Trophoblast cell (in vitro differentiated cells and primary cell): ENCODE data around the gene ACSM2A.
"Not testable (repeated sequence)": the region's sequence is repeated elsewhere in the genome, so short reads cannot be mapped to it uniquely, and the experiment has no call there.

Source experiments
- DNase-seq, 2 donors: peaks; one replicate each; pipeline ENCODE4 v3.0.0-alpha.2; 2016
- H2AFZ ChIP-seq: 2 replicates; pipeline ENCODE4 v1.6.1; 2013; ENCODE audit warnings: low read length, moderate library complexity, mild to moderate bottlenecking; ENCODE audit not compliant: insufficient read depth, poor library complexity
- H2AK5ac ChIP-seq: 2 replicates; pipeline ENCODE4 v1.6.1; 2013; ENCODE audit warnings: mild to moderate bottlenecking, low read length
- H2BK120ac ChIP-seq: 2 replicates; pipeline ENCODE4 v1.6.1; 2013; ENCODE audit warnings: low read length, mild to moderate bottlenecking, moderate library complexity; ENCODE audit not compliant: insufficient read depth, poor library complexity
- H2BK12ac ChIP-seq: 2 replicates; pipeline ENCODE4 v1.6.1; 2013; ENCODE audit warnings: mild to moderate bottlenecking, low read length, moderate library complexity
- H2BK5ac ChIP-seq: 2 replicates; pipeline ENCODE4 v1.6.1; 2013; ENCODE audit warnings: low read length, low read depth, moderate library complexity, mild to moderate bottlenecking; ENCODE audit not compliant: poor library complexity
- H3K14ac ChIP-seq: 2 replicates; pipeline ENCODE4 v1.6.1; 2013; ENCODE audit warnings: mild to moderate bottlenecking, low read length
- H3K18ac ChIP-seq: 2 replicates; pipeline ENCODE4 v1.6.1; 2013; ENCODE audit warnings: mild to moderate bottlenecking, low read length
- H3K23ac ChIP-seq: 2 replicates; pipeline ENCODE4 v1.6.1; 2013; ENCODE audit warnings: low read length
- H3K27ac ChIP-seq: 2 replicates; pipeline ENCODE4 v1.5.1; 2013; ENCODE audit warnings: low read depth, mild to moderate bottlenecking, inconsistent platforms, low read length, moderate library complexity
- H3K27me3 ChIP-seq: 2 replicates; pipeline ENCODE4 v1.6.1; 2013; ENCODE audit warnings: inconsistent platforms, mild to moderate bottlenecking, low read length, moderate library complexity; ENCODE audit not compliant: insufficient read depth
- H3K36me3 ChIP-seq, 2 experiments: 1 replicate in 1 of 2; 2 replicates in 1 of 2; pipeline ENCODE4 v1.6.1; 2013; ENCODE audit warnings: low read length in 2 of 2, mild to moderate bottlenecking in 2 of 2, moderate library complexity in 1 of 2; ENCODE audit not compliant: insufficient read depth in 2 of 2, control insufficient read depth in 1 of 2
- H3K4ac ChIP-seq: 2 replicates; pipeline ENCODE4 v1.6.1; 2013; ENCODE audit warnings: low read depth, mild to moderate bottlenecking, low read length, moderate library complexity
- H3K4me1 ChIP-seq, 2 experiments: 1 replicate in 1 of 2; 2 replicates in 1 of 2; pipeline ENCODE4 v1.6.1; 2013; ENCODE audit warnings: low read length in 2 of 2, mild to moderate bottlenecking in 2 of 2, moderate library complexity in 1 of 2; ENCODE audit not compliant: insufficient read depth in 2 of 2, control insufficient read depth in 1 of 2
- H3K4me2 ChIP-seq: 2 replicates; pipeline ENCODE4 v1.6.1; 2013; ENCODE audit warnings: inconsistent platforms, mild to moderate bottlenecking, low read length, moderate library complexity
- H3K4me3 ChIP-seq: 2 replicates; pipeline ENCODE4 v1.5.1; 2013; ENCODE audit warnings: mild to moderate bottlenecking, low read depth, low read length, inconsistent platforms
- H3K79me1 ChIP-seq: one replicate; pipeline ENCODE4 v1.6.1; 2013; ENCODE audit warnings: low read length
- H3K79me2 ChIP-seq: 2 replicates; pipeline ENCODE4 v1.6.1; 2013; ENCODE audit warnings: low read length, mild to moderate bottlenecking; ENCODE audit not compliant: control insufficient read depth, insufficient read depth, poor library complexity
- H3K9ac ChIP-seq: 2 replicates; pipeline ENCODE4 v1.6.1; 2013; ENCODE audit warnings: mild to moderate bottlenecking, low read length
- H3K9me3 ChIP-seq: 2 replicates; pipeline ENCODE4 v1.6.1; 2013; ENCODE audit warnings: low read depth, mild to moderate bottlenecking, control low read depth, inconsistent platforms, low read length; ENCODE audit not compliant: insufficient read depth
- H4K12ac ChIP-seq: 2 replicates; pipeline ENCODE4 v1.6.1; 2013; ENCODE audit warnings: low read depth, mild to moderate bottlenecking, low read length, moderate library complexity
- H4K8ac ChIP-seq: 2 replicates; pipeline ENCODE4 v1.6.1; 2013; ENCODE audit warnings: low read depth, mild to moderate bottlenecking, low read length, moderate library complexity
- H4K91ac ChIP-seq: one replicate; pipeline ENCODE4 v1.6.1; 2013; ENCODE audit warnings: low read depth, mild to moderate bottlenecking, low read length, moderate library complexity
- WGBS: extraction: QIAGEN DNeasy Blood & Tissue Kit; methylation state at CpG from one replicate; pipeline ENCODE4 v1.1.7; 2013; ENCODE audit warnings: missing lambda C conversion rate; ENCODE audit not compliant: insufficient read length, insufficient coverage; ENCODE audit errors: extremely low coverage; 5-methylcytosine and 5-hydroxymethylcytosine counted together

The ACSM2A gene

GRCh38 chr16:20468954-20469353, 17.6 kb downstream of the ACSM2A start:
- H4K8ac ChIP-seq, H3K18ac ChIP-seq, H3K9ac ChIP-seq, H3K4ac ChIP-seq, H3K79me2 ChIP-seq, H3K4me3 ChIP-seq, H3K36me3 ChIP-seq, H4K12ac ChIP-seq, DNase-seq, H3K79me1 ChIP-seq, H3K4me2 ChIP-seq, H3K9me3 ChIP-seq, H2AK5ac ChIP-seq, H3K4me1 ChIP-seq, H4K91ac ChIP-seq, H3K14ac ChIP-seq, H2BK5ac ChIP-seq, H2BK12ac ChIP-seq, H2AFZ ChIP-seq, H3K27ac ChIP-seq, H3K23ac ChIP-seq, H3K27me3 ChIP-seq, H2BK120ac ChIP-seq: not testable (repeated sequence)

GRCh38 chr16:20469930-20470329, 18.6 kb downstream of the ACSM2A start:
- H4K91ac ChIP-seq, H3K36me3 ChIP-seq: not testable (repeated sequence)

GRCh38 chr16:20470732-20471131, 19.4 kb downstream of the ACSM2A start:
- no CpG with 5 or more reads among the region's 1 CpG for WGBS
- H2AFZ ChIP-seq, H3K27ac ChIP-seq, H3K27me3 ChIP-seq, H3K14ac ChIP-seq, H3K9ac ChIP-seq, H4K91ac ChIP-seq, H3K23ac ChIP-seq, H4K12ac ChIP-seq, DNase-seq, H3K9me3 ChIP-seq, H3K18ac ChIP-seq, H3K36me3 ChIP-seq, H2AK5ac ChIP-seq, H2BK5ac ChIP-seq, H3K4me3 ChIP-seq, H3K4me2 ChIP-seq, H2BK12ac ChIP-seq, H2BK120ac ChIP-seq, H3K4me1 ChIP-seq, H3K79me2 ChIP-seq, H3K79me1 ChIP-seq, H4K8ac ChIP-seq, H3K4ac ChIP-seq: not testable (repeated sequence)

More at GRCh38 chr16:20469930-20470329, 18.6 kb downstream of the ACSM2A start:
- not testable (repeated sequence) for H3K27me3 ChIP-seq, H3K4me2 ChIP-seq, H2BK12ac ChIP-seq, H3K79me2 ChIP-seq, H3K79me1 ChIP-seq, H3K9ac ChIP-seq, H3K18ac ChIP-seq, H2AFZ ChIP-seq, H3K4me1 ChIP-seq, H4K12ac ChIP-seq, H3K27ac ChIP-seq, H2AK5ac ChIP-seq, H4K8ac ChIP-seq, H3K9me3 ChIP-seq, DNase-seq, H3K23ac ChIP-seq, H2BK5ac ChIP-seq, H3K14ac ChIP-seq, H3K4me3 ChIP-seq, H2BK120ac ChIP-seq, H3K4ac ChIP-seq
- WGBS, result no CpG with 5 or more reads among the region's 2 CpGs

- not testable (repeated sequence) for H3K4ac ChIP-seq, H3K4me3 ChIP-seq
- WGBS, result no CpG with 5 or more reads among the region's 2 CpGs
Measured at GRCh38 chr16:20477188-20477744, 25.9 kb downstream of the ACSM2A start.

More at GRCh38 chr16:20477188-20477744, 25.9 kb downstream of the ACSM2A start:
- H3K18ac ChIP-seq, DNase-seq, H3K79me2 ChIP-seq, H3K9ac ChIP-seq, H3K4me2 ChIP-seq, H3K36me3 ChIP-seq, H4K91ac ChIP-seq, H3K23ac ChIP-seq, H3K27me3 ChIP-seq, H2AFZ ChIP-seq, H2BK12ac ChIP-seq, H3K9me3 ChIP-seq, H3K4me1 ChIP-seq, H3K14ac ChIP-seq, H3K27ac ChIP-seq, H4K8ac ChIP-seq, H2BK5ac ChIP-seq, H2BK120ac ChIP-seq, H2AK5ac ChIP-seq, H4K12ac ChIP-seq, H3K79me1 ChIP-seq: not testable (repeated sequence)
